Peyer's patch (tissue), 4 donors: ENCODE results near the gene FBXL2.

ENCODE experiments used
- CTCF ChIP-seq, 6 experiments: fragments of 450-650 bp in 4 of 6; fragments of 200-600 bp in 2 of 6; sonication (generic) in 1 of 6; IDR thresholded peaks; one replicate each; pipeline ENCODE4 v1.5.1; 2017 to 2019; ENCODE audit warnings: antibody characterized with exemption in 6 of 6, mild to moderate bottlenecking in 3 of 6, moderate library complexity in 1 of 6
- POLR2A ChIP-seq, 2 donors: fragments of 450-650 bp; IDR thresholded peaks; one replicate each; pipeline ENCODE4 v1.5.1; 2017; ENCODE audit warnings: antibody characterized with exemption in 2 of 2, mild to moderate bottlenecking in 2 of 2, moderate library complexity in 2 of 2

- no peak for TF ChIP-seq CTCF (IDR thresholded peaks at IDR 0.05)
- no peak for TF ChIP-seq POLR2A (IDR thresholded peaks at IDR 0.05)
Observed at GRCh38 chr3:33426630-33427317, 149.5 kb downstream of the FBXL2 start.
